Measurements from ENCODE around the gene ZDHHC20.
"Not testable (repeated sequence)": the region's sequence is repeated elsewhere in the genome, so short reads cannot be mapped to it uniquely, and the experiment has no call there.

The ZDHHC20 gene

GRCh38 chr13:21435231-21435630 lies 23.9 kb downstream of the ZDHHC20 start:
- no peak for DNase-seq

GRCh38 chr13:21434588-21434987 lies 24.5 kb downstream of the ZDHHC20 start:
- DNase-seq, result no peak

GRCh38 chr13:21429211-21429610 lies 29.9 kb downstream of the ZDHHC20 start:
- no peak for DNase-seq

DNA sequence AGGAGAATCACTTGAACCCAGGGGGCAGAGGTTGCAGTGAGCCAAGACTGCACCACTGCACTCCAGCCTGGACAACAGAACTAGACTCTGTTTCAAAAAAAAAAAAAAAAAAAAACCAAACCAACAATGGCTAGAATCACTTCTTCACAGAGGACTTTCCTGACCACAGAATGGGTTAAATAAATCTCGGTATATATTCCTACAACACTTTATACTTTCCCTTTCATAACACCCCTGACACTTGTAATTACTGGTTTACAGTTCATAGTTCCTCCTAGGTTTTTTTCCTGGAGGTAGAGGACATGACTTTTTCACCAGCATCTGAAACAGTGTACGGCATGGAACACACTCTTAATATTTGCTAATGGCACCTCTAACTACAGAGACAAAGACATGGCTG lies 31.4 kb downstream of the ZDHHC20 start:
- no peak for DNase-seq

- DNase-seq, result peak; percentile 10
These were observed 32.9 kb downstream of the ZDHHC20 start for GRCh38 chr13:21426238-21426637.

DNA sequence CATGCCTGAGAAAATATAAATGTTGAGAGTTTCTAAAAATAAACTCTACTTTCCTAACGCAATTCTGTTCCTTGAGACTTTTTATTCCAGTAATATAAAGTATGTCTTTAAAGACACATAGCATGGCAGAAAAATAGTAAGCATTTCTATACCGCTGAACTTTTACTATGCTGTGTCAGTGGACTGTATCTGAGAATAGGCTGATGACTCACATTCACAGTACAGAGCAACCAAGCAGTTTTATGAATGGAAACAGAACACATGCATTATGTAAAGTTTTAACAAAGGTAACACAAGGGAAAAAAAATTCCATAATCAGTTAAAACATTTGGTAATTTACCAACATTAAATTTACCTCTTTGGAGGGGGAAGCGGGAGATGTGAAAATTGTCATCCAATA lies 38.4 kb downstream of the ZDHHC20 start:
- DNase-seq, result no peak

- DNase-seq, result no peak
These were observed 46.1 kb downstream of the ZDHHC20 start for GRCh38 chr13:21413013-21413412.

DNA sequence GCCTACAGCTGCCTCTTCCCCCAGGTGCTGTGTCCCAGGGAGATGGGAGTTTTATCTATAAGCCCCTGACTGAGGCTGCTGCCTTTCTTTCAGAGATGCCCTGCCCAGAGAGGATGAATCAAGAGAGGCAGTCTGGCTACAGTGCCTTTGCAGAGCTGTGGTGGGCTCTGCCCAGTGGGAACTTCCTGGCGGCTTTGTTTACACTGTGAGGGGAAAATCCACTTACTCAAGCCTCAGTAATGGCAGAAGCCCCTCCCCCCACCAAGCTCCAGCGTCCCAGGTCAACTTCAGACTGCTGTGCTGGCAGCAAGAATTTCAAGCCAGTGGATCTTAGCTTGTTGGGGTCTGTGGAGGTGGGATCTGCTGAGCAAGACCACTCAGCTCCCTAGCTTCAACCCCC lies 48.6 kb downstream of the ZDHHC20 start:
- not testable (repeated sequence) for DNase-seq

DNA sequence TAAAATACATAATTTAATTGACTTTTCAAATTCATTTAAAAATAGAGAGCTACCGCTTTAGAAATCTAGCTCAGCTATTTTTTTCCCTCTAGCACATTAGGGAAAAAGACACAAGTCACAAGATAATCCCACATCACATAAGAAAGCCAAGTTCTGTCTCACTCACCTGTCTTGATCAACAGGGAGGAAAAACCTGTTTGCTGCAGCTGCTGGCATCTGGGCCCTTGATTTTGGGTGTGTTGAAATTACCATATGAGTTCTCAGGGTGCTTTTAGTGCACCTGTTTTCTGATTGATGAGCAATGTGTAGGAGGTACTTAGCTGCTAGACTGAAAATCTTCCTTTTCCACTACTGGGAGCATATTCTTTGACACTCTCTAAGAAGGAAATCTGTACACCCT lies 53.8 kb downstream of the ZDHHC20 start:
- DNase-seq, result no peak

DNA sequence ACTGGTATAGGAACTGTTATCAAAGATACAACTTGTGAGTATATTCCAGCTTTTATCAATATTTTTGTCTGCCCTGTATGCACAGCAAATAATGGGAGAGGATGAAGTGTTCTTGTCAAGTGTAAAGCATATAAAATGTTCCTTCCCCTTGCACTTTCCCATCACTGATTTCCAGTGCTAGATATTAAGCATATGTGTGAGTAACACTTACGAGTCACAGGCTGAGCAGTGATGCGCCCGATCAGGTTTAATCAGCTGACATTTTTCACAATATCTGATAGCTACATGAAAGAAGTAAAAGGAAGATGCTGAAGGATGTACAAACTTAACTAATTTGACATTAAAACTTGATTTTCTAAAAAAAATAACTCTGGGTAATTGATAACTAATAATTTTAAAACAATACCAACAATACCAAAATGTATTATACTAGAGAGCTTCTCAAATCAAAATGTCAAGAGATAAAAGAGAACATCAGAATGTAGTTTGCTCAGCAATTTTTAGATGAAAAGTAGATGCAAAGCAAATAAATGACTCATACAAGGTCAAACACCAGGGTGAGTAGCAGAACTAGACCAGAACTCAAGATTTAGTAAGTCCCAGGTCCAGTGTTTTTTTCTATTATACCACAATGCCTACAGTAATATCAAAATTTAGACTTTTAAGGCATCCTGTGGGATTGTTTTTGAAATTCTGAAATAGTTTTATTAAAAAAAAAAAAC lies 56.4 kb downstream of the ZDHHC20 start:
- DNase-seq, result peak; percentile 17

DNA sequence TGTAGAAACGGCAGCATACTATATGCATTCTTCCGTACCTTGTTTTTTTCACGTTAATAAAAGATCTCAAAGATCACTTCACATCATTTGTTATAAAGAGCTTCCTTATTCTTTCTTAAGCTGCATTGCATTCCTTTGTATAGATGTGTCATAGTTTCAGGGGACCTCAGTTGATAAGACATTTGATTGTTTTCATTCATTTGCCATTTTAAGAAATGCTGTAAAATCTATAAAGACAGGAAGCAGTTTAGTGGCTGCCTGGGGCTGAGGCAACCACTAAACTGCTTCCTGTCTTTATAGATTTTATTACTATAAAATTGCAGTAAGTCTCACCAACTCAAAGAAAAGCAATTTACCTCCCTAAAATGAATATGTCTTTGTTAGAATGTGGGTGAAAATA lies 59.4 kb downstream of the ZDHHC20 start:
- DNase-seq, result peak; percentile 19

- DNase-seq, result peak; percentile 18
These were observed 63.1 kb downstream of the ZDHHC20 start for GRCh38 chr13:21395953-21396352.

DNA sequence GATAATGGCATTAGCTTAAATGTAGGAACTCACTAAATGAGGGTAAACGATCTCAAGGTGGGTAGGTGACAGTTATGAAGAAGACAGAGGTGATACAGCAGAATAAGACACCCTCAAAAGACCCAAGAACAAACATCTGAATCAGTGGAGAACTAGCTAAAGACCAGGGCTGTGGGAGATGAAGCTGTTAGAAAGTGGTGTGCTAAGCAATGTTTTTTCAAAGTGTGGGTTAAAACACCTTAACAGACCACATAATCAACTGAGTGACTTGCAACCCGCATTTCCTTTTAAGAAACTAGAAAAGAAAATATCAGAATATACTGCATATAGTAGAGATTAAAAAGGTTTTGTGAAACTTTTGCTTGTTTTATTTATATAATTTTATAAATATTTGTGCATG lies 70.0 kb downstream of the ZDHHC20 start:
- no peak for DNase-seq

DNA sequence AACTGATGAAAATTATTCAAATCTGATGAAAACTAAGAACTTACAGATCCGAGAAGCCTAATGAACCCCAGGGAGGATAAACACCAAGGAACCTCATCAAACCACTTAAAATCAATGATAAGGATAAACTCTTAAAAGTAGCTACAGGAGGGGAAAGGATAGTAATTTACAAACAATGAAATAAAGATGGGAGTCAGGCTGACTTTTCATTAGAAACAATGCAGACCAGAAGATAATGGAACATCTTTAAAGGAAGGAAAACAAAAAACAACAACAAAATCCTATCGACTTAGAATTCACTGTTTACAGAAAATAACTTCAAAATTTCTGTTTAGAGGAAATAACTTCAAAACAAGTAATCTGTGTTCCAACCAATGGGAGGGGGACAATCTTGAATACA lies 73.4 kb downstream of the ZDHHC20 start:
- no peak for DNase-seq

DNA sequence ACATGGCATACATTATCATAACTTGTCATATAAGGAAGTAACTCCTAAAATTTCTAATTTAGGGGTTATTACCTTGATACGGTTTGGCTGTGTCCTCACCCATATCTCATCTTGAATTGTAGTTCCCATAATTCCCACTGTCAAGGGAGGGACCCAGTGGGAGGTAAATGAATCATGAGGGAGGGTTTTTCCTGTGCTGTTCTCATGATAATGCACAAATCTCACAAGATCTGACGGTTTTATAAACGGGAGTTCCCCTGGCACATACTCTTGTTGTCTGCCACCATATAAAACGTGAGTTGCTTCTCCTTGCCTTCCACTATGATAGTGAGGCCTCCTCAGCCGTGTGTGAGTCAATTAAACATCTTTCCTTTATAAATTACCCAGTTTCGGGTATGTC lies 76.0 kb downstream of the ZDHHC20 start:
- DNase-seq, result no peak

DNA sequence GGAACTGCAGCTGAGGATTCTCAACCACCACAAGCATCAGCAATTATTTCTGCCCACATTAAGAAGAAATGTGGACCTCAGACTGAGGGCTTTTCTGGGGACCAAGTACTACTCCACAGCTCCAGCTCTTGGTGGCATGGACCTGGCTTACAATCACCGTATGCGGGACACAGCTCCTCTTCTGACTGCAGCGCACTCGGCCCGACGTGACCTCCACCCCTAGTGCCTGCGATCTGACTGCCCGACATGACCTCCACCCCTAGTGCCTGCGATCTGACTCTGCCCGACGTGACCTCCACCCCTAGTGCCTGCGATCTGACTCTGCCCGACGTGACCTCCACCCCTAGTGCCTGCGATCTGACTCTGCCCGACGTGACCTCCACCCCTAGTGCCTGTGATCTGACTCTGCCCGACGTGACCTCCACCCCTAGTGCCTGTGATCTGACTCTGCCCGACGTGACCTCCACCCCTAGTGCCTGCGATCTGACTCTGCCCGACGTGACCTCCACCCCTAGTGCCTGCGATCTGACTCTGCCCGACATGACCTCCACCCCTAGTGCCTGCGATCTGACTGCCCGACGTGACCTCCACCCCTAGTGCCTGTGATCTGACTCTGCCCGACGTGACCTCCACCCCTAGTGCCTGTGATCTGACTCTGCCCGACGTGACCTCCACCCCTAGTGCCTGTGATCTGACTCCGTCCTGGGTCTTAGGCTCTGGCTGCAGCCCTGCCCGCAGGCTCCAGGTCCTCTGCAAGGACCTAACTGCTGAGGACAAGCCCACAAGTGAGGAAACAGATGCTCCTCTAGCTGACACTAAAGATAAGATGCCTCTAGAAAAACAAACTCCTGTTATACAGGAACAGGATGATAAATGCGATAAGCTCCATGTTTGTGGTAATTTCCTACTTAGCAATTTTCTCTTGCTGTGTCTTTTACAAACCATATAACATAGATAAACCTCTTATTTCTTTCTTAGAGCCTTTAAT lies 81.8 kb downstream of the ZDHHC20 start:
- not testable (repeated sequence) for DNase-seq

DNA sequence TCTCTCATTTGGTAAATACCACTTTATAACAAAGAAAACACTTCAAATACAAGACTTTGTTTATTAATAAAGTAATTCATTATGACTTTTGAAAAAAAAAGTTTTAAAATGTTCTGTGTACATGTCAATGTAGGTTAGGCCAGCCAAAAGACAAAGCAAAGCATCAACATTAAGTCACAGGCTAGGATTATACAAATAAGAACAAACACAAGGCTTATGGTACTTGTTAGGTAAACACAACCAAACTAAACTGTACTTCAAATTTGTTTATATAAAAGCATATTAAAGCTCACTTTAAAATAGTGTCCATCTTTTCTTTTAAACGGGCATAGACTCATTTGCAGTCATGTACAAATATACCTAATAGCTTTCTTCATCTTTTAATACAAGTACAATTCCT lies 86.6 kb downstream of the ZDHHC20 start:
- DNase-seq, result no peak

GRCh38 chr13:21371011-21371410 lies 88.1 kb downstream of the ZDHHC20 start:
- DNase-seq, result no peak

DNA sequence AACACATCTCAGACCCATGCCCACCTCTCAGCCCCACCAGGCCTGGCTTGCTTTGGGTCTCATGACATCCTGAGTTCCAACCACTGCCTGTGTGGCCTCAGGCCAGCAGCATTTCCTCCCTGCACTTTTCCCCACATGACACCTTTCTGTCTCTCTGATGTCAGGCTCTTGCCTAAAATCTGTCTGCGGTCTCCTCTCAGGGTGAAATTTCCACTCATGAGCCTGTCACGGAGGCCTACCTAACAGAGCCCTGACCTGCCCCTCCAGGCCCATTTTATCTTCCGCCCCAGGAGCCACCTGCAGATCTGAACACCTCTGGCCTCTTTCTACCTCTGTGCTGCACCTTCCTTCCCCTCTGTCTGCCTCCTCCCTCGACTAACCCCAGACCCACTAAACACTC lies 93.5 kb downstream of the ZDHHC20 start:
- DNase-seq, result no peak

- DNase-seq, result no peak
These were observed 94.2 kb downstream of the ZDHHC20 start for GRCh38 chr13:21364916-21365315.

DNA sequence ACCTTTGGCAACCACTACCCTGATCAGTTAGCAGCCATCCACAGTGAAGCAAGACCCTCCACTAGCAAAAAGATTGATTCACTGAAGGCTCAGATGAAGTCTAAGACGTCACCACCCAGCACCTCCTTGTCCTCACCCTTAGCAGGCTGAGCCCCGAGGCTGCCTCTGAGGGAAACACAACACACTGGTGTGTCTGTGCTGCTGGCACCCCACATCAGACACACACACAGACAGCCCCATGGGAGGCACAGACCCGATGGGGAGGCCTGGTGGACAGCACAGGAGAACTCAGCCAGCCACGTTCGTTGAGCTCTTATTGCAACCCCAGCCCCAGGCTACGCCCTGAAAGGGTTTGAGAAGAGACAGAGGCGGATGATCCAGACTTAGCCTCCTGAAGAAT lies 94.7 kb downstream of the ZDHHC20 start:
- DNase-seq, result no peak

DNA sequence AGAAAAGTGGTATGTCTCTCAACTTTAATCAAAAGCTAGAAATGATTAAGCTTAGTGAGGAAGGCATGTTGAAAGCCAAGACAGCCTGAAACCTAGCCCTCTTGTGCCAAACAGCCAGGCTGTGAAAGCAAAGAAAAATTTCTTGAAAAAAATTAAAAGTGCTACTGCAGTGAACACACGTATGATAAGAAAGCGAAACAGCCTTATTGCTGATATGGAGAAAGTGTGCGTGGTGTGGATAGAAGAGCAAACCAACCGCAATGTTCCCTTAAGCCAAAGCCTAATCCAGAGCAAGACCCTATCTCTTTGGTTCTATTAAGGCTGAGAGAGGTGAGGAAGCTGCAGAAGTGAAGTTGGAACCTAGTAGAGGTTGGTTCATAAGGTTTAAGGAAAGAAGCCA lies 96.4 kb downstream of the ZDHHC20 start:
- DNase-seq, result no peak

- DNase-seq, result no peak
These were observed 97.4 kb downstream of the ZDHHC20 start for GRCh38 chr13:21361706-21362105.

- DNase-seq, result no peak
These were observed 98.0 kb downstream of the ZDHHC20 start for GRCh38 chr13:21361123-21361522.

Data from CD4-positive, alpha-beta T cell treated with Interleukin-4 for 4 hours (primary cell).